Midbrain (tissue), 1 donor: ENCODE results near the gene CFC1.
"Not testable (repeated sequence)": the region's sequence is repeated elsewhere in the genome, so short reads cannot be mapped to it uniquely, and the experiment has no call there.

ENCODE experiments used
- DNase-seq: peaks from one replicate; lab custom pipeline; 2025; lab: John Stamatoyannopoulos, UW

CFC1 gene

DNA sequence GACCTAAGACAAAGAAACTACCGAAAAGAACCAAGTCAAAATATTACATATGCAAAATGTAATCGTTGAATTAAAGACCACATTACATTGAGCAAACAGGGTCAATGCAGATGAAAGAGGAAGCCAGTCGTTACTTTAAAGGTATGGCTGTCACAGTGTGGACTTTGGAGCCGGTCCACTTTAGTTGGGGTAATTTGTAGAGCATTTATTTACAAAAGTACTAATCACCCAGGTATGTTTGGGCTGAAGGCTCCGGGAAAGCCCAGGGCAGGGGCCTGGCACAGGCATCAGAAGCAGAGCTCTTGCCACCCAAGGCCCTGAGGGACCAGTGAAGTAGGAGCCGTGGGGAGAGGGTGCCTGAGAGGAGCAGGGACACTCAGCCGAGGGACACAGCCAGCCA lies 15.8 kb downstream of the CFC1 start:
- DNase-seq = not testable (repeated sequence)

DNA sequence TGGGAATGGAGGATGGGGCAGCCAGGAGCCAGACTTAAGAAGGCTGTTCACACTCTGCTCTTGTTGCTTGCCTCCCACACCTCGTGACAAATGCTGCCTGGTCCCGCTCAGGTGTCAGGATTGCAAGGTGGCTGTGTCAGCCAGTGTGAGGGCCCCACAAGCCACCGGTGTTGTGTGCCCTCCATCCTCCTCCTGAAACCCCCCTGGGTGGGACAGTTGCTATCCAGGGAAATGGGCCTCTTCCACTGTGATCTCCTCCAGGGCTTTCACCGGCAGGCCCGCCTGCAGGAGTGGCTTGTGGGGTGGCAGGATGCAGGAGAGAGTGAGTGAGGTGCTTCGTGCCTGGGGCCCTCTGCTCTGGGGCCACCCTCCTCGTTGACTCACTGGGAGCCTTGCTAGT lies 16.4 kb downstream of the CFC1 start:
- not testable (repeated sequence) for DNase-seq

DNA sequence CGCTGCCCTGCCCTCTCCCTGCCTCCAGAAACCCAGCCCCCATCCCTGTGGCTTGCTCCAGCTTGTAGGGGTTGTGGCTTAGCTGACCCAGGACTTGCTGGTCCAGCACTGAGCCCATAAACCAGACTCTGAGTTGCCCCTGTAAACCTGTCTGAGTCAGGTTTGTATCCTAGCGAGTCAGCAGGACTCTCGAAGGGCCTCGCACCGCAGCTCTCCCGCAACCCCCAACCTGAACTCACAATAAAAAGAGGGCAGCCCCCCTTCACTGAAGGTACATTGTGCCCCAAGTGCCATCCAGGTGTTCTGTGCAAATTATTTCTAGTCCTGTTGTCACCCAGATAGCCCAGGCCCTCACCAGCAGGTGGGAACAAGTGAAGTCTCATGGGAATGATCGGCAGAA lies 17.9 kb downstream of the CFC1 start:
- not testable (repeated sequence) for DNase-seq

DNA sequence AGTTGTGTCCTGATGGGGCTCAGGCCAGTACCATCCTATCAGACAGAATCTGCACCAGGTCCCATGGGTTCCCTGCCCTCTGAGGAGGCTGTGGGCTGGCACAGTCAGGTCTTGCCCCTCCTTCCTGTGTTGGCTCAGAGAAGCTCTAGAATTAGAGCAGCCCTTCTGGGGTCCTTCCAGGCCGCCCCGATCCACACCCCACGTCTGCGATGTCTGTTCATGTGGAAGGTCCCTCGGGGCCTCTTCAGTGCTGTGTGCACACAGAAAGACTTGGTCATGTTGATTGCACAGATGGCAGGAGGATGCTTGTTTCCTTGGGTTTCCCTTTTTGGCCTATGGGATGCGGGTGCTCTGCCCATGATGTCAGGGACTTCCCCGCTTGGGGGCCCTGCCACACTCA lies 20.3 kb downstream of the CFC1 start:
- not testable (repeated sequence) for DNase-seq

DNA sequence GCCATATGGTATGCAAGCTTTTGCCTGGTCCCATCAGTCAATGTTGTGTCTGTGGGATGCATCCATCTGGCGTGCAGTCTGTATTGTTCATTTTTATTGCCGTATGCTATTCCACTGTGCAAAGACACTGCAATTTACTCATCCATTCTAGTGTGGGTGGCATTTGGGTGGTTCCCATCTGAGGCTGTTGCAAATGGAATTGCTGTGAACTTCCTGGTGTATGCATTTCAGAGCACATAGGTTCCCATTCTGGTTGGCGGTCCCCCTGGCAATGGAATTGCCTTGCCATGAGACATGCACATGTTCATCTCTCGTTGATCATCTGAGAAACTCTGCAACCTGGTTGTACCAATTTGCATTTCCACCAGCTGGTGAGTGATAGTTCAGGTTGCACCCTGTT lies 21.8 kb downstream of the CFC1 start:
- DNase-seq = not testable (repeated sequence)

DNA sequence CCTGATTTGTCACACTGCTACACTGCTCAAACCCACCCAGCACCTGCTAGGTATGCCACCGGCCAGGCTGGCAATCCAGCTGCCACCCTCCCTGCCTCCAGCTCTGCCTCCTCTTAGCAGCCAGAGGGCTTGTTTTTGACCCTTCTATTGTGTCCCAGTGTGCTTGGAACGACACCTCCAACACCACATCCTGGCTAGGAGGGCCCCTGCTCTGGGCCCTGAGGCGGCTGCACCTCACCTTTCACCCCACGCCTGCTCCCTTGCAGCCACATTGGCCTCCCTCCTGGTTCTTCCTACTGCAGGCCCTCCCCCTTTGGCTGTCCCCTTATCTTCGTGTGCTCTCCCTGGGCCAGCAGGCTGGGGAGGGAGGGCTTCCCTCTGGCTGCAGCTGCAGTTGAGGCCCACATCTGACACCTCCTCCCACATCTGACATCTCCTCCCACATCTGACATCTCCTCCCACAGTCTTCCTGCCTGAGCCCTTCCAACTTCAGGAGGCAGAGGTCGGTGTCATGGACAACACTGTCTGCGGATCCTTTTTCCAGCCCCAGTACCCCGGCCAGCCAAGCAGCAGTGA lies 23.1 kb downstream of the CFC1 start:
- not testable (repeated sequence) for DNase-seq

DNA sequence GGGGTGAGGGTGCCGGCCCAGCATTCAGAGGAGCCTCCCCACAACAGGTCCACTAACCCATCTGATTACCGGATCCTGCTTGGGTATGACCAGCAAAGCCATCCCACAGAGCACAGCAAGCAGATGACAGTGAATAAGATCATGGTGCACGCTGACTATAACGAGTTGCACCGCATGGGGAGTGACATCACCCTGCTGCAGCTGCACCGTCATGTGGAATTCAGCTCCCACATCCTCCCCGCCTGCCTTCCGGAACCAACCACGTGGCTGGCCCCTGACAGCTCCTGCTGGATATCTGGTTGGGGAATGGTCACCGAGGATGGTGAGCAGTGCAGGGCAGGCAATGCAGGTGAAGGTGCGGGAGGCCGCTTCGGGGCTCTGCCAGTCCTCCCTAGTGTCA lies 25.1 kb downstream of the CFC1 start:
- not testable (repeated sequence) for DNase-seq

DNA sequence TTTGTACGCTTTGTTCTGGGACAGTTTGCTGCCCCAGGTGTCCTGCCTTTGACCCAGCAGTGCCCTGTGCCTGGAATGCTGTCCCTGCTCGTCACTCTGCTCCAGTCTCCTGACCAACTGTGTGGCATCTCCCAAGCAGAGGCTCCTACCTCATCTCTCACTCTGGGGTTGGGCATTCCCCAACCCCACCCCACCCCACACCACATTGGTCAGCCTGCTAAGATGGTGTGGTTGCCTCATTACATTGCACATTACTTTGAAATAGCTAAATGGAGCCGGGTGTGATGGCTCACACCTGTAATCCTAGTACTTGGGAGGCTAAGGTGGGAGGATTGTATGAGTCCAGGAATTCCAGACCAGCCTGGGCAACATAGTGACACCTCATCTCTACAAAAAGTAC lies 27.4 kb downstream of the CFC1 start:
- DNase-seq = not testable (repeated sequence)

DNA sequence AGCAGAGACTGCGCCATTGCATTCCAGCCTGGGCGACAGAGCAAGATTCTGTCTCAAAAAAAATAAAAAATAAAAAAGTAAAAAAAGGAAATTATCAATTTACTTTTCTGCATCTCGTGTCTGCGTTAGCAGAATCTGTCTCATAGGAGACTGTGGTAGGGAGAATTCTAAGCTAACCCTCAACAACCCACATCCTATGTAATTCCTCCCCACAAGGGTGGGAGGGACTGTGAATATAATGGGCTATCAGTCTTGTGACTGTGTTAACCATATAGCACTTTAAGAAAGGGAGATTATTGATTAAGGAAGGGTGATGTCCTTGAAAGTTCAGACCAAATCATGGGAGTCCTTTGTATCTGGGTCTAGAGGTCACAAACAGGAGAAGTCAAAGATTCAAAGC lies 33.2 kb downstream of the CFC1 start:
- DNase-seq = not testable (repeated sequence)

DNA sequence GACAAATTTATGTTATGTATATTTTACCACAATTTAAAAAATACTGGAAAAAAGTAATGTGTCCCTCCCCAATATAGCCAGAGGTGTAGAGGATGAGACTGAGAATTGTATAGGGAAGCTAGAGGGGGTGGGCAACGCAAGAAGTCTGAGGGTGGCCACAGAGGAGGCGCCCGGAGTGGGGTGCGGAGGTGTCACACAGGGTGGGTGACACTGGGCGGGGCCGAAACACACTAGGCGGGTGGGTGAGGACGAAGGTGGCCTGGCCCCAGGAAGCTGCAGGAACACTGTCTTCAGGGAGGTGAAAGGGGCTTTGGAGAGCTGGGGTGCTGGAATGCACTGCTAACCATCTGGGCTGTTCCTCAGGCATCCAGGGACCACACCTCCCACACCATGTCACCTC lies 42.9 kb downstream of the CFC1 start:
- DNase-seq = not testable (repeated sequence)

DNA sequence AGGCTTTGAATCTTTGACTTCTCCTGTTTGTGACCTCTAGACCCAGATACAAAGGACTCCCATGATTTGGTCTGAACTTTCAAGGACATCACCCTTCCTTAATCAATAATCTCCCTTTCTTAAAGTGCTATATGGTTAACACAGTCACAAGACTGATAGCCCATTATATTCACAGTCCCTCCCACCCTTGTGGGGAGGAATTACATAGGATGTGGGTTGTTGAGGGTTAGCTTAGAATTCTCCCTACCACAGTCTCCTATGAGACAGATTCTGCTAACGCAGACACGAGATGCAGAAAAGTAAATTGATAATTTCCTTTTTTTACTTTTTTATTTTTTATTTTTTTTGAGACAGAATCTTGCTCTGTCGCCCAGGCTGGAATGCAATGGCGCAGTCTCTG lies 45.2 kb downstream of the CFC1 start:
- DNase-seq = not testable (repeated sequence)

DNA sequence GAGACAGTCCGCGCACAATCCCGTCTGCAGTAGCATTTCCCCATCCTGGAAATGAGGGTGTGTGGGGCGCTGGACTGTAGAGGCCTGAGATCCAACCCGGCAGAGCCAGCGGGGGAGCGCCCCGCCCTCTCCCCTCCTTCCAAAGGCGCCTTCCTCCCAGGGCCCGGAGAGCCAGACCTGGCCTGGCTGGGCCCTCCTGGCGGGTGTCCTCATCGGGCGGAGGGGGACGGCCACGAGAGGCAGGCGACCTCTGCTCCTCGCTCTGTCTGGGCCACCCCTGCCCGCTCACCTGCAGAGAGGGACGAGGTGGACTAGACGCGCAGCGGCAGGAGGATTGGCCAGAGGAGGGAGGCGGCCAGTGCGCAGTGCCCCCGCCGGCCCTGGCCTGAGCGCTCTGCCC lies 49.9 kb downstream of the CFC1 start:
- DNase-seq = not testable (repeated sequence)

DNA sequence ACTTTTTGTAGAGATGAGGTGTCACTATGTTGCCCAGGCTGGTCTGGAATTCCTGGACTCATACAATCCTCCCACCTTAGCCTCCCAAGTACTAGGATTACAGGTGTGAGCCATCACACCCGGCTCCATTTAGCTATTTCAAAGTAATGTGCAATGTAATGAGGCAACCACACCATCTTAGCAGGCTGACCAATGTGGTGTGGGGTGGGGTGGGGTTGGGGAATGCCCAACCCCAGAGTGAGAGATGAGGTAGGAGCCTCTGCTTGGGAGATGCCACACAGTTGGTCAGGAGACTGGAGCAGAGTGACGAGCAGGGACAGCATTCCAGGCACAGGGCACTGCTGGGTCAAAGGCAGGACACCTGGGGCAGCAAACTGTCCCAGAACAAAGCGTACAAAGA lies 51.0 kb downstream of the CFC1 start:
- DNase-seq = not testable (repeated sequence)

DNA sequence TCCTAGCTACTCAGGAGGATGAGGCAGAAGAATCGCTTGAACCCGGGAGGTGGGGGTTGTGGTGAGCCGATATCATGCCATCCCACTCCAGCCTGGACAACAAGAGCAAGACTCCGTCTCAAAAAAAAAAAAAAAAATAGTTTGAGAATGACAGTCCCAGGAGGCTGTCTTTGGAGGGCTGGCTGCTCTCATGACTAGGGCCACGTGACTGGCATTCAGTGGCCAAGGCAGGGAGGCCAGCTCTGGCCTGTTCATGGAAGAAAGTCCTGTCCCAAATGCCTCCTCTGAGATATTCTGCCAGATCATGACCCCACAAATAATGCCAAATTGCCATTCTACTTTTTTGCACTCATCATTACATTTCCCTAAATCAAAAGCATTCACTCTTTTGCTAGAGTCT lies 54.4 kb downstream of the CFC1 start:
- DNase-seq = not testable (repeated sequence)

DNA sequence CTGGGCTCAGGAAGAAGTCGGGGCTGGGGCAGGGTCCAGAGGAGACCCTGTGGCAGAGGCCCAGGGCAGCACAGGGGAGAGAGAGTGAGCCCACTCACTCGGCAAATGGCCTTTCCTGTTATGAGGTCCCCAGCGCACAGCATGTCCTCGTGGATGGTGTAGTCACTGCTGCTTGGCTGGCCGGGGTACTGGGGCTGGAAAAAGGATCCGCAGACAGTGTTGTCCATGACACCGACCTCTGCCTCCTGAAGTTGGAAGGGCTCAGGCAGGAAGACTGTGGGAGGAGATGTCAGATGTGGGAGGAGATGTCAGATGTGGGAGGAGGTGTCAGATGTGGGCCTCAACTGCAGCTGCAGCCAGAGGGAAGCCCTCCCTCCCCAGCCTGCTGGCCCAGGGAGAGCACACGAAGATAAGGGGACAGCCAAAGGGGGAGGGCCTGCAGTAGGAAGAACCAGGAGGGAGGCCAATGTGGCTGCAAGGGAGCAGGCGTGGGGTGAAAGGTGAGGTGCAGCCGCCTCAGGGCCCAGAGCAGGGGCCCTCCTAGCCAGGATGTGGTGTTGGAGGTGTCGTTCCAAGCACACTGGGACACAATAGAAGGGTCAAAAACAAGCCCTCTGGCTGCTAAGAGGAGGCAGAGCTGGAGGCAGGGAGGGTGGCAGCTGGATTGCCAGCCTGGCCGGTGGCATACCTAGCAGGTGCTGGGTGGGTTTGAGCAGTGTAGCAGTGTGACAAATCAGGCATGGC lies 55.4 kb downstream of the CFC1 start:
- DNase-seq = not testable (repeated sequence)

DNA sequence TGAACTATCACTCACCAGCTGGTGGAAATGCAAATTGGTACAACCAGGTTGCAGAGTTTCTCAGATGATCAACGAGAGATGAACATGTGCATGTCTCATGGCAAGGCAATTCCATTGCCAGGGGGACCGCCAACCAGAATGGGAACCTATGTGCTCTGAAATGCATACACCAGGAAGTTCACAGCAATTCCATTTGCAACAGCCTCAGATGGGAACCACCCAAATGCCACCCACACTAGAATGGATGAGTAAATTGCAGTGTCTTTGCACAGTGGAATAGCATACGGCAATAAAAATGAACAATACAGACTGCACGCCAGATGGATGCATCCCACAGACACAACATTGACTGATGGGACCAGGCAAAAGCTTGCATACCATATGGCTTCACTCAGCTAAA lies 56.6 kb downstream of the CFC1 start:
- not testable (repeated sequence) for DNase-seq
